ENCODE results near the gene NEU3.
A peak's percentile ranks its signal among the peaks of the same experiment; 100 is the strongest.

The NEU3 gene

GRCh38 chr11:75063741-75064314, 75.1 kb downstream of the NEU3 start:
- DNase-seq (ENCODE audit: low spot score): peak; percentile 26

GRCh38 chr11:75066061-75066460, 77.3 kb downstream of the NEU3 start:
- no peak for DNase-seq (ENCODE audit: low spot score)

All from LoVo (cell line).